Tibial artery (tissue), 4 donors: ENCODE results near the gene DLGAP1.

Experiments used
- DNase-seq, 2 donors: peaks; one replicate each; pipeline ENCODE4 v3.0.0-alpha.2; 2019
- H3K27ac ChIP-seq, 2 donors: fragments of 200-600 bp; sonication (generic) in 1 of 2; 1 replicate in 1 of 2; 2 replicates in 1 of 2; pipeline ENCODE4 v1.5.1; 2018 to 2019; ENCODE audit warnings: mild to moderate bottlenecking in 1 of 2
- H3K27me3 ChIP-seq, 2 donors: fragments of 200-600 bp; sonication (generic) in 1 of 2; one replicate each; pipeline versions ENCODE4 v1.5.1 to v1.6.0; 2016 to 2019
- H3K36me3 ChIP-seq, 3 donors: fragments of 200-600 bp; sonication (generic) in 2 of 3; one replicate each; pipeline ENCODE4 v1.5.1; 2016 to 2019; ENCODE audit warnings: mild to moderate bottlenecking in 2 of 3
- H3K4me1 ChIP-seq, 4 donors: fragments of 200-600 bp; sonication (generic) in 2 of 4; 1 replicate in 3 of 4; 2 replicates in 1 of 4; pipeline ENCODE4 v1.5.1; 2016 to 2019
- H3K4me3 ChIP-seq, 2 donors: fragments of 200-600 bp; sonication (generic) in 1 of 2; 1 replicate in 1 of 2; 2 replicates in 1 of 2; pipeline ENCODE4 v1.5.1; 2018 to 2019; ENCODE audit warnings: mild to moderate bottlenecking in 2 of 2
- H3K9me3 ChIP-seq, 3 donors: fragments of 200-600 bp; sonication (generic) in 1 of 3; one replicate each; pipeline ENCODE4 v1.5.1; 2016 to 2019
- CTCF ChIP-seq, 2 experiments: fragments of 200-600 bp in 1 of 2; fragments of 450-650 bp in 1 of 2; IDR thresholded peaks; one replicate each; pipeline ENCODE4 v1.5.1; 2017 to 2019; ENCODE audit warnings: antibody characterized with exemption in 2 of 2, mild to moderate bottlenecking in 1 of 2, moderate library complexity in 1 of 2
- intact Hi-C: fragments of 100-400 bp; cut with DNase I; formaldehyde crosslinking; loops from one replicate; pipeline ENCODE4 v1.15.0; 2023; ENCODE audit warnings: low total_unique reads

DLGAP1 gene

GRCh38 chr18:3993941-3994687, 461.0 kb downstream of the DLGAP1 start:
- Histone ChIP-seq H3K27ac (no peak overlapping the region), H3K27me3 (no peaks in the 10 kb centered on the region), H3K36me3 (no peaks in the 10 kb centered on the region), H3K9me3 (no peaks in the 10 kb centered on the region), H3K4me3 (no peak overlapping the region), H3K4me1 (peaks cover 0 to 3% (median 1%) of the 10 kb centered on the region in 4 donors)
- no peak for TF ChIP-seq CTCF (IDR thresholded peaks at IDR 0.05)
- no peak for DNase-seq
- intact Hi-C loops, result no loop called here

GRCh38 chr18:3985664-3986063, 469.4 kb downstream of the DLGAP1 start:
- Histone ChIP-seq H3K27ac (no peak overlapping the region), H3K9me3 (no peaks in the 10 kb centered on the region), H3K36me3 (no peaks in the 10 kb centered on the region), H3K4me1 (peaks cover 0 to 9% (median 4%) of the 10 kb centered on the region in 4 donors), H3K4me3 (no peak overlapping the region), H3K27me3 (no peaks in the 10 kb centered on the region)
- no peak for DNase-seq
- TF ChIP-seq CTCF (IDR thresholded peaks at IDR 0.05), result no peak
- intact Hi-C loops, result no loop called here

- no peak for TF ChIP-seq CTCF (IDR thresholded peaks at IDR 0.05)
Measured at GRCh38 chr18:3985020-3985419, 470.1 kb downstream of the DLGAP1 start.

GRCh38 chr18:3984163-3984757, 470.8 kb downstream of the DLGAP1 start:
- intact Hi-C loops, result no loop called here
- H3K36me3 ChIP-seq, result no peaks in the 10 kb centered on the region
- no peak for TF ChIP-seq CTCF (IDR thresholded peaks at IDR 0.05)
- no peak for DNase-seq
- H3K27me3 ChIP-seq, result no peaks in the 10 kb centered on the region
- H3K27ac ChIP-seq, result no peak overlapping the region
- peaks cover 0 to 9% (median 4%) of the 10 kb centered on the region in 4 donors for H3K4me1 ChIP-seq
- no peaks in the 10 kb centered on the region for H3K9me3 ChIP-seq
- H3K4me3 ChIP-seq, result no peak overlapping the region

More at GRCh38 chr18:3985020-3985419, 470.1 kb downstream of the DLGAP1 start:
- H3K27me3 ChIP-seq, result no peaks in the 10 kb centered on the region
- DNase-seq, result no peak
- no peak overlapping the region for H3K27ac ChIP-seq
- H3K9me3 ChIP-seq, result no peaks in the 10 kb centered on the region
- H3K4me3 ChIP-seq, result no peak overlapping the region
- H3K4me1 ChIP-seq, result peaks cover 0 to 9% (median 4%) of the 10 kb centered on the region in 4 donors
- intact Hi-C loops, result no loop called here
- H3K36me3 ChIP-seq, result no peaks in the 10 kb centered on the region

- H3K9me3 ChIP-seq, result no peaks in the 10 kb centered on the region
- DNase-seq, result no peak
- intact Hi-C loops, result no loop called here
- TF ChIP-seq CTCF (IDR thresholded peaks at IDR 0.05), result no peak
- H3K27ac ChIP-seq, result no peak overlapping the region
- H3K27me3 ChIP-seq, result no peaks in the 10 kb centered on the region
- no peak overlapping the region for H3K4me3 ChIP-seq
- peaks cover 0 to 9% (median 4%) of the 10 kb centered on the region in 4 donors for H3K4me1 ChIP-seq
- no peaks in the 10 kb centered on the region for H3K36me3 ChIP-seq
Measured at GRCh38 chr18:3983351-3983969, 471.6 kb downstream of the DLGAP1 start.
